ENCODE measurements around the gene BMPR1A. TPM values are rescaled to one million over a fixed set of nuclear protein-coding genes. Genes with fewer than 3 reads are reported as not detected.
"Not testable (repeated sequence)": the region's sequence is repeated elsewhere in the genome, so short reads cannot be mapped to it uniquely, and the experiment has no call there.

BMPR1A gene
- total RNA-seq, 4 donors from 2014 or later, result 17.7 to 35.5 (median 26.8) TPM

DNA sequence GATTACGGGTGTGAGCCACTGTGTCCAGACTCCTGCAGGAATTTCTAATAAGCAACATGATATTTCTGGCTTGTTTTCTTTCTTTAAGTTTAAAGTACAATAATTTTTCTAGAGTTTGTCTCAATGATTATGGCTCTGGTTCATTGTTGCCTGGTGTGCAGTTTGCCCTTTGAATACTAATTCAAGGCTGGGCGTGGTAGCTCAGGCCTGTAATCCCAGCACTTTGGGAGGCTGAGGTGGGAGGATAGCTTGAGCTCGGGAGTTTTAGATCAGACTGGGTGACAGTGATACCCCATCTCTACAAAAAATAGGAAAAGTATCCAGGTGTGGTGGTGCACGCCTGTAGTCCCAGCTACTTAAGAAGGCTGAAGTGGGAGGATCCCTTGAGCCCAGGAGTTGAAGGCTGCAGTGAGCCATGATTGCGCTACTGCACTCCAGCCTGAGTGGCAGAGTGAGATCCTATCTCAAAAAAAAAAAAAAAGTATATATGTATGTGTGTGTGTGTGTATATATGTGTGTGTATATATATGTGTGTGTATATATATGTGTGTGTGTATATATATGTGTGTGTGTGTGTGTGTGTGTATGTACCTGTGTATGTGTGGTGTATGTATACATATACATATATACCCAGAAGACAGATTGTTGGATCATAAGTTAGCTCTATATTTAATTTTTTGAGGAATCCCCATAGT is 220.1 kb downstream of the BMPR1A start:
- H3K4me3 ChIP-seq (ENCODE audit: low read depth, poor library complexity, severe bottlenecking), result no peak overlapping the region
- intact Hi-C loops (cut with DNase I; ENCODE audit: low total_unique reads), result no loop called here
- WGBS, 2 donors, result 96% methylated on average over 5 of the region's 5 CpGs
- no peak for TF ChIP-seq POLR2A (IDR thresholded peaks at IDR 0.05)
- TF ChIP-seq, protein P1, sequence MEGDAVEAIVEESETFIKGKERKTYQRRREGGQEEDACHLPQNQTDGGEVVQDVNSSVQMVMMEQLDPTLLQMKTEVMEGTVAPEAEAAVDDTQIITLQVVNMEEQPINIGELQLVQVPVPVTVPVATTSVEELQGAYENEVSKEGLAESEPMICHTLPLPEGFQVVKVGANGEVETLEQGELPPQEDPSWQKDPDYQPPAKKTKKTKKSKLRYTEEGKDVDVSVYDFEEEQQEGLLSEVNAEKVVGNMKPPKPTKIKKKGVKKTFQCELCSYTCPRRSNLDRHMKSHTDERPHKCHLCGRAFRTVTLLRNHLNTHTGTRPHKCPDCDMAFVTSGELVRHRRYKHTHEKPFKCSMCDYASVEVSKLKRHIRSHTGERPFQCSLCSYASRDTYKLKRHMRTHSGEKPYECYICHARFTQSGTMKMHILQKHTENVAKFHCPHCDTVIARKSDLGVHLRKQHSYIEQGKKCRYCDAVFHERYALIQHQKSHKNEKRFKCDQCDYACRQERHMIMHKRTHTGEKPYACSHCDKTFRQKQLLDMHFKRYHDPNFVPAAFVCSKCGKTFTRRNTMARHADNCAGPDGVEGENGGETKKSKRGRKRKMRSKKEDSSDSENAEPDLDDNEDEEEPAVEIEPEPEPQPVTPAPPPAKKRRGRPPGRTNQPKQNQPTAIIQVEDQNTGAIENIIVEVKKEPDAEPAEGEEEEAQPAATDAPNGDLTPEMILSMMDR (IDR thresholded peaks at IDR 0.05), result no peak
- DNase-seq (ENCODE audit: low spot score in 2 of 2), result no peak

DNA sequence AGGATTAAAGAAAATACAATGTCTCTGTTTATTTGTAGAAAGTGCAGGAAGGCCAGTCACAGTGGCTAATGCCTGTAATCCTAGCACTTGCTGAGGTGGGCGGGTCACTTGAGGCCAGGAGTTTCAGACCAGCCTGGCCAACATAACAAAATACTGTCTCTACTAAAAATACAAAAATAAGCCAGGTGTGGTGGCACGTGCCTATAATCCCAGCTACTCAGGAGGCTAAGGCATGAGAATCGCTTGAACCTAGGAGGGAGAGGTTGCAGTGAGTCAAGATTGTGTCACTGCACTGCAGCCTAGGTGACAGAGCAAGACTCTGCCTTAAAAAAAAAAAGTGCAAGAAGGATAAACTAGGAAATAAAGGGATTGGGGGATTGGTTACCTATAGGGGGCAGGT is 222.0 kb downstream of the BMPR1A start:
- H3K4me3 ChIP-seq (ENCODE audit: low read depth, poor library complexity, severe bottlenecking); DNase-seq (ENCODE audit: low spot score in 2 of 2); intact Hi-C loops (cut with DNase I; ENCODE audit: low total_unique reads): not testable (repeated sequence)
- 72 to 82% methylated on average over 3 of the region's 3 CpGs for WGBS, 2 donors

DNA sequence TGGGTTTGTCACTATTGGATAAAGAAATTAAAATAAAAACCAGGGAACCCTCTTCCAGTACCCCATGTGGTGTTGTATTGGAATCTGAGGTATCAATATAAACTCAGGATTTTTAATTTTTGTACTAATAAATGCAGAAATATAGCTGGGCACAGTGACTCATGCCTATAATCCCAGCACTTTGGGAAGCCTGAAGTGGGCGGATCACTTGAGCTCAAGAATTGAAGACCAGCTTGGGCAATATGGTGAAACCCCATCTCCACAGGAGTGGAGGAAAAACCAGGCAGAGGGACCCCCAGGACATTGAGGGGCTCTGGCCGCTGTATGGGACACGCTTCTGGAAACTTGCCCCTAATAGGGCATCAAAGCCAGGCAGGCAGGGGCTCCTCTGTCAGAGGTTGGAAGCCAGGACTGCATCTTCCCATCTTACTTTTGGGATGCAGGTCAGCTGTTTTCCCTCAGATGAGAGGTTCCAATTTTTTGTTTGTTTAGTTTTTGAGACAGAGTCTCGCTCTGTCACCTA is 222.9 kb downstream of the BMPR1A start:
- TF ChIP-seq POLR2A (IDR thresholded peaks at IDR 0.05), result no peak
- TF ChIP-seq, protein P1 (IDR thresholded peaks at IDR 0.05), result no peak
- no peak overlapping the region for H3K4me3 ChIP-seq (ENCODE audit: low read depth, poor library complexity, severe bottlenecking)
- intact Hi-C loops (cut with DNase I; ENCODE audit: low total_unique reads), result no loop called here
- DNase-seq (ENCODE audit: low spot score in 2 of 2), result no peak
- 71 to 82% methylated on average over 4 of the region's 4 CpGs for WGBS, 2 donors

DNA sequence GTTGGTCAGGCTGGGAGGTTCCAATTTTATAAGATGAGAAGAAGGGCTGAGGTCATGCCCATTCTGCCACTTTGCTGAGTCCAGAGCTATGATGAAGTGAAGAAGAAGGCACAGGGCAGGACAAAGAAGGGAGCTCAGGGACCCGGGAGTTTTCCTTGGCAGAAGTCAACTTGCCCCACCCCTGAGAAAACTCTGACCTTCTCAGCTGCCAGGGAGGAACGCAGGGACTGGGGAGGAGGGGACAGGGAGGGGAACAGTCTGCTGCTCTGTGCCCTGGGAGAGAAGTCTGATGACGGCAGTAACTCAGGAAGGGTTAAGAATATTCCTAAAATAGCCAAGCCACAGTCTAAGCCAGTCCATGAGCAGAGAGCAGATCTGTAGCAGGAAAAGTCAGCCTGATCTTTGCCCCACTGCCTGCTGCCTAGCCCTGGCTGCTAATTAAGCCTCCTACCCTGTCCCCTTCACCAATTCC is 223.6 kb downstream of the BMPR1A start:
- TF ChIP-seq POLR2A (IDR thresholded peaks at IDR 0.05), result no peak
- TF ChIP-seq, protein P1 (IDR thresholded peaks at IDR 0.05), result no peak
- 3 to 16% methylated on average over 3 of the region's 3 CpGs for WGBS, 2 donors
- peak; percentile 45 to 90 for DNase-seq (ENCODE audit: low spot score in 2 of 2)
- no peak overlapping the region for H3K4me3 ChIP-seq (ENCODE audit: low read depth, poor library complexity, severe bottlenecking)
- intact Hi-C loops (cut with DNase I; ENCODE audit: low total_unique reads), result no loop called here

DNA sequence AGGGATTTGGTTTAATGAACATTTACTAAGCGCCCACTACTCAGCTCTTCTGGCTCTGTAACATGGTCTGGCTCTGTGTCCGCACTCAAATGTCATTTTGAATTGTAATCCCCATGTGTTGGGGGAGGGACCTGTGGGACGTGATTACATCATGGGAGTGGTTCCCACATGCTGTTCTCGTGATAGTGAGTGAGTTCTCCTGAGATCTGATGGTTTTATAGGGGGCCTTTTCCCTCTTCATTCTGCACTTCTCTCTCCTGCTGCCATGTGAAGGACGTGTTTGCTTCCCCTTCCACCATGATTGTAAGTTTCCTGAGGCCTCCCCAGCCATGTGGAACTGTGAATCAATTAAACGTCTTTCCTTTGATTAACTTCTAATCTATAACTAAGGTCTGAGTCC is 224.6 kb downstream of the BMPR1A start:
- DNase-seq (ENCODE audit: low spot score in 2 of 2), result peak; percentile 43 to 82
- 64 to 69% methylated on average over 6 of the region's 6 CpGs for WGBS, 2 donors
- H3K4me3 ChIP-seq (ENCODE audit: low read depth, poor library complexity, severe bottlenecking); intact Hi-C loops (cut with DNase I; ENCODE audit: low total_unique reads): not testable (repeated sequence)

DNA sequence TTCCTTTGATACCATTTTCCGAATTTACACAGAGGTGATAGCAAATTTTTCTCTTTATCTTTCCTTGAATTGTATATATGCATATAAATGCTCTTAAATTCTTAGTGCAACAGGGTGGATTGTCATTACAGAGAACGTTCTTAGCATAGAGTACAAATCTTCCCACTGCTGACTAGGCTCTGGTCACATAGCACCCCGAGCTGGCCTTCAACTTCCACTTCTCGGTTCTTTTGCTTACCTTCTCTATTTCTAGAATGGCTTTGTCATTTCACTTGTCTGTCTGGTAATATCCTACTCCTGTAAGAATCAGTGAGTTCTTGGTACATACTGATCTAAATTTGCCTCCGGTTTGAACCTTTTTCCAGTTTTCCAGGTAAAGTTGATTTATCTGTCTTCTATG is 225.3 kb downstream of the BMPR1A start:
- no peak overlapping the region for H3K4me3 ChIP-seq (ENCODE audit: low read depth, poor library complexity, severe bottlenecking)
- intact Hi-C loops (cut with DNase I; ENCODE audit: low total_unique reads), result no loop called here
- no peak for TF ChIP-seq POLR2A (IDR thresholded peaks at IDR 0.05)
- TF ChIP-seq, protein P1 (IDR thresholded peaks at IDR 0.05), result no peak
- no peak for DNase-seq (ENCODE audit: low spot score in 2 of 2)
- WGBS, 2 donors, result 93 to 94% methylated on average over 5 of the region's 5 CpGs

Other genes starting within 250 kb of the BMPR1A start
- 10 to 100 TPM; 37.7 to 46.4 (median 43.0) TPM for gene WAPL, start 234.8 kb upstream of the BMPR1A start, total RNA-seq
- gene OPN4, start 102.1 kb upstream of the BMPR1A start, total RNA-seq, result under 1 TPM; 0.29 to 0.80 (median 0.35) TPM
- gene LDB3, start 88.1 kb upstream of the BMPR1A start, total RNA-seq, result 1 to 10 TPM in 1 of 4 donors, under 1 TPM in 3; 0.46 to 2.9 (median 0.83) TPM
- gene MMRN2, start 201.0 kb downstream of the BMPR1A start, total RNA-seq, result 10 to 100 TPM; 24.5 to 50.8 (median 40.2) TPM
- gene SNCG, start 202.0 kb downstream of the BMPR1A start, total RNA-seq, result 10 to 100 TPM; 26.5 to 62.9 (median 41.1) TPM
- gene ADIRF, start 211.9 kb downstream of the BMPR1A start, total RNA-seq, result 100 to 1,000 TPM in 1 of 4 donors, 10 to 100 TPM in 3; 72.0 to 125 (median 80.4) TPM

Measured in lower leg skin (tissue), 4 donors.